ENCODE data around the gene TAS2R60.
"Not testable (repeated sequence)": the region's sequence is repeated elsewhere in the genome, so short reads cannot be mapped to it uniquely, and the experiment has no call there.

DNA sequence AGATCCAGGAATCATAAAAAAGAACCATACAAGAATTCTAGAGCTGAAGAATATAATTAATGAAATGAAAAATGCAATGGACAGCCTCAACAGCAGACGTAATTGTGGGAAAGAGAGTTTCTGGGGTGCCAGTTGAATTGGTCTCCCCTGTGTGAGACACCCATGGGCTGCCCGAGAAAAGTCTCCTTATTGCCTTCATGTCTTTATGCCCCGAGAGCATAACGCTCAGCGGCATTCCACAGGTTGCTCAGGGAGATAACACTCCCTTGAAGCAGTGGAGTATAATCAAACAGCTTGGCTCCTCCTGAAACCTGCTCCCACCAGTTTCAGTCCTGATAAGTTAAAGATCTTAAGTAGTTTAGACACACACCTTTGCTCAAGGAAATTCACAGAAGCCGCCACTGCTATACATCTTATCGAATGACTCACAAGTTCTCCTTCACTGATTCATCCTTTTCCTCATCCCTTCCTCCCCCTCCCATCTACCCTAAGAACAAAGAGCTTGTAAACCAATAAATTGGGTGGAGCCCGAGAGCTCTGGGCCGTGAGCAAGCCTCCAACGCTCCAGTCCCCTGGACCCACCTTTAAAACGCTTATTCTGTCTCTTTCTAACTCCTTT, 28.9 kb downstream of the TAS2R60 start:
- TF ChIP-seq, protein P1, sequence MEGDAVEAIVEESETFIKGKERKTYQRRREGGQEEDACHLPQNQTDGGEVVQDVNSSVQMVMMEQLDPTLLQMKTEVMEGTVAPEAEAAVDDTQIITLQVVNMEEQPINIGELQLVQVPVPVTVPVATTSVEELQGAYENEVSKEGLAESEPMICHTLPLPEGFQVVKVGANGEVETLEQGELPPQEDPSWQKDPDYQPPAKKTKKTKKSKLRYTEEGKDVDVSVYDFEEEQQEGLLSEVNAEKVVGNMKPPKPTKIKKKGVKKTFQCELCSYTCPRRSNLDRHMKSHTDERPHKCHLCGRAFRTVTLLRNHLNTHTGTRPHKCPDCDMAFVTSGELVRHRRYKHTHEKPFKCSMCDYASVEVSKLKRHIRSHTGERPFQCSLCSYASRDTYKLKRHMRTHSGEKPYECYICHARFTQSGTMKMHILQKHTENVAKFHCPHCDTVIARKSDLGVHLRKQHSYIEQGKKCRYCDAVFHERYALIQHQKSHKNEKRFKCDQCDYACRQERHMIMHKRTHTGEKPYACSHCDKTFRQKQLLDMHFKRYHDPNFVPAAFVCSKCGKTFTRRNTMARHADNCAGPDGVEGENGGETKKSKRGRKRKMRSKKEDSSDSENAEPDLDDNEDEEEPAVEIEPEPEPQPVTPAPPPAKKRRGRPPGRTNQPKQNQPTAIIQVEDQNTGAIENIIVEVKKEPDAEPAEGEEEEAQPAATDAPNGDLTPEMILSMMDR (IDR thresholded peaks at IDR 0.05; ENCODE audit: extremely low read depth in 1 of 2, insufficient read depth in 1 of 2, low read depth in 1 of 2, low read length in 2 of 2), result not testable (repeated sequence)
- TF ChIP-seq EZH2 (IDR thresholded peaks at IDR 0.05; ENCODE audit: borderline replicate concordance, low read depth, low read length, severe bottlenecking); POLR2AphosphoS5 (IDR thresholded peaks at IDR 0.05; ENCODE audit: insufficient read depth, low read depth, low read length): not testable (repeated sequence)
